ENCODE measurements around the gene MRPL10.
A peak's percentile ranks its signal among the peaks of the same experiment; 100 is the strongest.

Gene MRPL10

DNA sequence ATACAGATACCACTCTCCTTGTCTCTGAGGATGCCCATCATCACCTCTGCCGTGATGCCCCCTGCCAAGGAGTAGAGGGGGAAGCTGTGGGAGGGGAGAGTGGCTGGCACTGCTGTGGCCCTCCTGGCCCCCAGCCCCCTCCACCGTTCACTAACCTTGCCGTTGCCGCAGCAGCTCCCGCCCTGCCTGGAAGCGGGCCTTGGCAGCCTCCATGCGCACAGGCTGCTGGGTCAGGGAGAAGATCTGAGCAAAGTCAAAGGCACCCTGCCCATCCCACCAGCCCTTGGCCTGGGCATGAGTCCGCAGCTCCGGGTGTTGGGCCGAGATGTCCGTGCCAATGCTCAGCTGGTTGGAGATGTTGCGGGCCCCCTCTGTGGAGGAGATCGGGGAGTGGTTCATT lies 7.3 kb upstream of the MRPL10 start:
- H3K9me3 ChIP-seq (ENCODE audit: insufficient read depth, low read depth, low read length): no peaks in the 10 kb centered on the region
- H3K4me2 ChIP-seq (ENCODE audit: low read depth, low read length, poor library complexity, severe bottlenecking): peak overlapping the region; percentile 91
- no peak overlapping the region for H3K9ac ChIP-seq (ENCODE audit: low read depth, low read length, poor library complexity, severe bottlenecking)
- H3K36me3 ChIP-seq (ENCODE audit: insufficient read depth, low read length): no peaks in the 10 kb centered on the region
- no peaks in the 10 kb centered on the region for H4K20me1 ChIP-seq (ENCODE audit: insufficient read depth, low read length, poor library complexity, severe bottlenecking)
- H3K4me3 ChIP-seq (ENCODE audit: low read length, poor library complexity, severe bottlenecking): no peak overlapping the region
- TF ChIP-seq, protein P1, sequence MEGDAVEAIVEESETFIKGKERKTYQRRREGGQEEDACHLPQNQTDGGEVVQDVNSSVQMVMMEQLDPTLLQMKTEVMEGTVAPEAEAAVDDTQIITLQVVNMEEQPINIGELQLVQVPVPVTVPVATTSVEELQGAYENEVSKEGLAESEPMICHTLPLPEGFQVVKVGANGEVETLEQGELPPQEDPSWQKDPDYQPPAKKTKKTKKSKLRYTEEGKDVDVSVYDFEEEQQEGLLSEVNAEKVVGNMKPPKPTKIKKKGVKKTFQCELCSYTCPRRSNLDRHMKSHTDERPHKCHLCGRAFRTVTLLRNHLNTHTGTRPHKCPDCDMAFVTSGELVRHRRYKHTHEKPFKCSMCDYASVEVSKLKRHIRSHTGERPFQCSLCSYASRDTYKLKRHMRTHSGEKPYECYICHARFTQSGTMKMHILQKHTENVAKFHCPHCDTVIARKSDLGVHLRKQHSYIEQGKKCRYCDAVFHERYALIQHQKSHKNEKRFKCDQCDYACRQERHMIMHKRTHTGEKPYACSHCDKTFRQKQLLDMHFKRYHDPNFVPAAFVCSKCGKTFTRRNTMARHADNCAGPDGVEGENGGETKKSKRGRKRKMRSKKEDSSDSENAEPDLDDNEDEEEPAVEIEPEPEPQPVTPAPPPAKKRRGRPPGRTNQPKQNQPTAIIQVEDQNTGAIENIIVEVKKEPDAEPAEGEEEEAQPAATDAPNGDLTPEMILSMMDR (conservative IDR thresholded peaks at IDR 0.05; ENCODE audit: low read length): no peak
- no peak for TF ChIP-seq EZH2phosphoT487 (IDR thresholded peaks at IDR 0.05; ENCODE audit: borderline replicate concordance)
- H2AFZ ChIP-seq (ENCODE audit: low read length): no peak overlapping the region
- H3K27me3 ChIP-seq (ENCODE audit: insufficient read depth, low read length, poor library complexity, severe bottlenecking): no peaks in the 10 kb centered on the region
- H3F3A ChIP-seq (ENCODE audit: low read depth): no peaks in the 10 kb centered on the region
- H3K9me2 ChIP-seq (replicated peaks; ENCODE audit: low read depth, low read length): no peaks in the 10 kb centered on the region
- peaks cover 19% of the 10 kb centered on the region for H3K79me2 ChIP-seq (ENCODE audit: insufficient read depth, low read length)
- peaks cover 36% of the 10 kb centered on the region for H3K4me1 ChIP-seq (ENCODE audit: insufficient read depth, low read length, poor library complexity, severe bottlenecking)

DNA sequence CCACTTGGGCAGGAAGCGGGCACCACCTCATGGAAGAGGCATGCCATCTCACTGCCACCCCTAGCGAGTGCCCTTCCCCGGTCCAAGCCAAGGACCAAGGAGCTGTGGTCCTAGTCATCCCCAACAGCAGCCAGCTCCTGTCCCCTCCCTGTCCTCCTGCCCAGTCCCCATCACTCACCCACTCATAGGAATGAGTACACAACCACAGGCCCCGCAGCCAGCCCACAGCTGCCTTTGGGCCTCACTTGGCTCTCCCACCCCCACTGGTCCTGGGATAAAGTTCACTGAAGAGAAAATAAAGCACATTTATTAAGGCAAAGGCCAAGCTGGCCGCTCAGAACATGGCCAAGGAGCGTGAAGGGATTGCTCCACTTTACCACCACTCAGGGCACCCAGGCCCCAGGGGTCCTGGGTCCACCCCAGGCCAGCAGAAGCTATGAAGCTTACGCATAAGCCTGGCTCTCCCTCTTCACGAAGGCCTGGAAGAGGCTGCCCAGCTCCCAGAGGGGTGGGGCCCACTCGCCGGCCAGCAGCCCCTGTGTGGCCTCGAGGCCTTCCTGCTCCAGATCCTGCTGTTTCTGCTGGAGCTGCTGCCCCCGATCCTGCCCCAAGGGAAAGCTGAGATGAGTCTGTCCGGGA lies 6.2 kb upstream of the MRPL10 start:
- Histone ChIP-seq H3K4me3 (ENCODE audit: low read length, poor library complexity, severe bottlenecking) (no peak overlapping the region), H3K4me1 (ENCODE audit: insufficient read depth, low read length, poor library complexity, severe bottlenecking) (peaks cover 32% of the 10 kb centered on the region)

DNA sequence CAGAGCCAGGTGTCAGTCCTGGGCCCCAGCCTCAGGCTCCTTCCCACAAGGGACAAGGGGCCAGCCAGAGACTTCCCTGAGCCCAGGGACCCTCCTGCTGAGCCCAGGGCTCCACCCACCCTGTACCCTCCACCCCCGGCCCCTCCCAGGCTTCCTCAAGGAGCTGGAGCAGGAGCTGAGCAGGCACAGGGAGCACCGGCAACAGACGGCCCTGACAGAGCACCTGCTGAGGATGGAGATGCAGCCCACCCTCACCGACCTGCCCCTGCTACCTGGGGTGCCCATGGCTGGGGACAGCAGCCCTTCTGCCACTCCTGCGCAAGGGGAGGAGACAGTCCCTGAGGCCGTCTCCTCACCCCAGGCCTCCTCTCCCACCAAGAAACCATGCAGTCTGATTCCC lies 5.3 kb upstream of the MRPL10 start:
- no peak overlapping the region for H3K4me3 ChIP-seq (ENCODE audit: low read length, poor library complexity, severe bottlenecking)
- peaks cover 33% of the 10 kb centered on the region for H3K4me1 ChIP-seq (ENCODE audit: insufficient read depth, low read length, poor library complexity, severe bottlenecking)
- no peak overlapping the region for H2AFZ ChIP-seq (ENCODE audit: low read length)
- no peaks in the 10 kb centered on the region for H3K9me3 ChIP-seq (ENCODE audit: insufficient read depth, low read depth, low read length)
- H3K79me2 ChIP-seq (ENCODE audit: insufficient read depth, low read length): peaks cover 19% of the 10 kb centered on the region
- no peak overlapping the region for H3K4me2 ChIP-seq (ENCODE audit: low read depth, low read length, poor library complexity, severe bottlenecking)
- H3K9ac ChIP-seq (ENCODE audit: low read depth, low read length, poor library complexity, severe bottlenecking): no peak overlapping the region
- H3F3A ChIP-seq (ENCODE audit: low read depth): no peaks in the 10 kb centered on the region
- no peaks in the 10 kb centered on the region for H3K36me3 ChIP-seq (ENCODE audit: insufficient read depth, low read length)
- no peaks in the 10 kb centered on the region for H3K27me3 ChIP-seq (ENCODE audit: insufficient read depth, low read length, poor library complexity, severe bottlenecking)
- no peaks in the 10 kb centered on the region for H4K20me1 ChIP-seq (ENCODE audit: insufficient read depth, low read length, poor library complexity, severe bottlenecking)
- TF ChIP-seq EZH2phosphoT487 (IDR thresholded peaks at IDR 0.05; ENCODE audit: borderline replicate concordance): no peak
- TF ChIP-seq, protein P1 (conservative IDR thresholded peaks at IDR 0.05; ENCODE audit: low read length): no peak
- H3K9me2 ChIP-seq (replicated peaks; ENCODE audit: low read depth, low read length): no peaks in the 10 kb centered on the region

More for the DNA sequence above, 6.2 kb upstream of the MRPL10 start:
- TF ChIP-seq, protein P1 (conservative IDR thresholded peaks at IDR 0.05; ENCODE audit: low read length): no peak
- TF ChIP-seq EZH2phosphoT487 (IDR thresholded peaks at IDR 0.05; ENCODE audit: borderline replicate concordance): no peak
- no peaks in the 10 kb centered on the region for H3K27me3 ChIP-seq (ENCODE audit: insufficient read depth, low read length, poor library complexity, severe bottlenecking)
- H4K20me1 ChIP-seq (ENCODE audit: insufficient read depth, low read length, poor library complexity, severe bottlenecking): no peaks in the 10 kb centered on the region
- no peaks in the 10 kb centered on the region for H3K9me3 ChIP-seq (ENCODE audit: insufficient read depth, low read depth, low read length)
- H3K36me3 ChIP-seq (ENCODE audit: insufficient read depth, low read length): no peaks in the 10 kb centered on the region
- H3K9ac ChIP-seq (ENCODE audit: low read depth, low read length, poor library complexity, severe bottlenecking): no peak overlapping the region
- no peak overlapping the region for H2AFZ ChIP-seq (ENCODE audit: low read length)
- H3K79me2 ChIP-seq (ENCODE audit: insufficient read depth, low read length): peaks cover 19% of the 10 kb centered on the region
- no peak overlapping the region for H3K4me2 ChIP-seq (ENCODE audit: low read depth, low read length, poor library complexity, severe bottlenecking)
- no peaks in the 10 kb centered on the region for H3K9me2 ChIP-seq (replicated peaks; ENCODE audit: low read depth, low read length)
- H3F3A ChIP-seq (ENCODE audit: low read depth): no peaks in the 10 kb centered on the region

Measured in Loucy (cell line).